Spleen (tissue), 11 donors: ENCODE measurements around the gene SCNM1. TPM values are rescaled to one million over a fixed set of nuclear protein-coding genes. Genes with fewer than 3 reads are reported as not detected.

ENCODE experiments used
- DNase-seq: peaks from one replicate; pipeline ENCODE4 v3.0.0-alpha.2; 2020
- H3K27ac ChIP-seq, 8 donors: fragments of 200-600 bp; sonication (generic) in 7 of 8; 1 replicate in 4 of 8; 2 replicates in 4 of 8; pipeline versions ENCODE4 v1.5.0 to v1.8.0; 2016 to 2021; ENCODE audit warnings: inconsistent platforms in 4 of 8, mild to moderate bottlenecking in 4 of 8, moderate library complexity in 1 of 8
- H3K27me3 ChIP-seq, 7 donors: fragments of 200-600 bp; sonication (generic) in 6 of 7; replicated peaks in 1 of 7; 1 replicate in 4 of 7; 2 replicates in 3 of 7; pipeline versions ENCODE4 v1.5.0 to v1.8.0; 2016 to 2021; ENCODE audit warnings: inconsistent platforms in 3 of 7, mild to moderate bottlenecking in 1 of 7
- H3K36me3 ChIP-seq, 6 donors: fragments of 200-600 bp; sonication (generic) in 5 of 6; 1 replicate in 4 of 6; 2 replicates in 2 of 6; pipeline versions ENCODE4 v1.5.0 to v1.8.0; 2016 to 2021; ENCODE audit warnings: inconsistent platforms in 2 of 6
- H3K4me1 ChIP-seq, 6 donors: fragments of 200-600 bp; sonication (generic) in 5 of 6; 1 replicate in 3 of 6; 2 replicates in 3 of 6; pipeline versions ENCODE4 v1.5.0 to v1.8.0; 2016 to 2021; ENCODE audit warnings: inconsistent platforms in 3 of 6
- H3K4me3 ChIP-seq, 8 donors: fragments of 200-600 bp; sonication (generic) in 7 of 8; 1 replicate in 4 of 8; 2 replicates in 4 of 8; pipeline versions ENCODE4 v1.5.0 to v1.8.0; 2016 to 2021; ENCODE audit warnings: inconsistent platforms in 4 of 8, mild to moderate bottlenecking in 4 of 8, moderate library complexity in 2 of 8
- H3K9me3 ChIP-seq, 8 donors: fragments of 200-600 bp; sonication (generic) in 7 of 8; 1 replicate in 4 of 8; 2 replicates in 4 of 8; pipeline versions ENCODE4 v1.5.0 to v1.8.0; 2016 to 2021; ENCODE audit warnings: inconsistent platforms in 4 of 8
- CTCF ChIP-seq, 11 experiments: fragments of 200-600 bp in 7 of 11; fragments of 450-650 bp in 4 of 11; sonication (generic) in 4 of 11; IDR thresholded peaks in 8 of 11; conservative IDR thresholded peaks in 3 of 11; 1 replicate in 7 of 11; 2 replicates in 4 of 11; pipeline versions ENCODE4 v1.4.0 to v1.8.0; 2016 to 2021; ENCODE audit warnings: antibody characterized with exemption in 11 of 11, inconsistent platforms in 4 of 11, mild to moderate bottlenecking in 1 of 11
- POLR2A ChIP-seq, 3 donors: fragments of 450-650 bp; IDR thresholded peaks; one replicate each; pipeline ENCODE4 v1.5.1; 2017; ENCODE audit warnings: antibody characterized with exemption in 3 of 3, mild to moderate bottlenecking in 1 of 3
- POLR2AphosphoS5 ChIP-seq, 3 donors: sonication (generic); formaldehyde crosslinking; IDR thresholded peaks; one replicate each; pipeline ENCODE4 v1.5.1; 2017; ENCODE audit warnings: antibody characterized with exemption in 3 of 3
- WGBS, 5 donors: extraction: QIAGEN DNeasy Blood & Tissue Kit in 3 of 5; methylation state at CpG; one replicate each; pipeline versions ENCODE4 v1.1.5 to v1.1.7; 2013 to 2018; 5-methylcytosine and 5-hydroxymethylcytosine counted together
- intact Hi-C: fragments of 100-400 bp; cut with DNase I; formaldehyde crosslinking; loops from one replicate; pipeline ENCODE4 v1.15.0; 2023; ENCODE audit warnings: low total_unique reads
- polyA plus RNA-seq, 3 donors: library from polyadenylated mRNA; stranded (reverse); fragments of 200-250 nt; gene quantifications; one replicate each; pipeline ENCODE4 v1.2.1, GENCODE V29; 2013
- total RNA-seq, 7 donors: library from RNA; depleted of rRNA in 3 of 7; stranded (reverse); fragments of >200 nt in 3 of 7; fragmentation: NEBNext Ultra II Directional in 4 of 7; extraction: Animal tissue kit (Norgen Biotek cat#: 25700) in 4 of 7; gene quantifications; one replicate each; pipeline versions ENCODE4 v1.1.0 to v1.2.1, GENCODE V29; 2016 to 2021
- donor health status: healthy with polysubstance abuse.
- donor health status: DM: no; HTN: no; CAD: no; lungs with moderate emphysema.
- donor health status: DM: no; HTN: no; CAD: no.
- donor health status: Bipolar disorder and iron deficiency.
- donor health status: healthy.
- donor health status: DM: no; HTN: no; CAD: no.
- donor health status: DM: yes; HTN: yes; CAD: no.

Gene SCNM1
- total and polyA plus RNA-seq, 10 donors: 36.2 to 96.2 (median 49.8) TPM

GRCh38 chr1:151130987-151131586 lies 34.9 kb upstream of the SCNM1 start:
- H3K36me3 ChIP-seq: no peaks in the 10 kb centered on the region
- no peaks in the 10 kb centered on the region for H3K9me3 ChIP-seq
- WGBS, 5 donors: 3 to 15% (median 5%) methylated on average over 20 to 45 of the region's 45 CpGs
- intact Hi-C loops: no loop called here
- H3K4me1 ChIP-seq: peaks cover 0 to 23% (median 15%) of the 10 kb centered on the region in 6 donors
- TF ChIP-seq POLR2AphosphoS5 (IDR thresholded peaks at IDR 0.05) (peak; percentile 45 to 76 (median 66)), CTCF (IDR thresholded peaks at IDR 0.05 in 8 of 11, conservative IDR thresholded peaks at IDR 0.05 in 3 of 11) (no peak)
- no peaks in the 10 kb centered on the region for H3K27me3 ChIP-seq
- peak overlapping the region; percentile 3 to 65 (median 37) for H3K4me3 ChIP-seq
- DNase-seq: peak; percentile 89
- peak overlapping the region in 5 of 8 donors; percentile 40 to 66 (median 59) for H3K27ac ChIP-seq

- intact Hi-C loops: no loop called here
- no peaks in the 10 kb centered on the region for H3K36me3 ChIP-seq
- H3K4me3 ChIP-seq: peak overlapping the region; percentile 3 to 65 (median 37)
- no peaks in the 10 kb centered on the region for H3K9me3 ChIP-seq
- TF ChIP-seq POLR2AphosphoS5 (IDR thresholded peaks at IDR 0.05) (no peak), CTCF (IDR thresholded peaks at IDR 0.05 in 8 of 11, conservative IDR thresholded peaks at IDR 0.05 in 3 of 11) (no peak), POLR2A (IDR thresholded peaks at IDR 0.05) (no peak)
- no peaks in the 10 kb centered on the region for H3K27me3 ChIP-seq
- 51 to 75% (median 61%) methylated on average over 33 to 39 of the region's 39 CpGs for WGBS, 5 donors
- DNase-seq: no peak
- H3K4me1 ChIP-seq: peaks cover 0 to 23% (median 15%) of the 10 kb centered on the region in 6 donors
- H3K27ac ChIP-seq: peak overlapping the region in 4 of 8 donors; percentile 40 to 66 (median 53)
These were observed 34.1 kb upstream of the SCNM1 start for GRCh38 chr1:151131701-151132334.

DNA sequence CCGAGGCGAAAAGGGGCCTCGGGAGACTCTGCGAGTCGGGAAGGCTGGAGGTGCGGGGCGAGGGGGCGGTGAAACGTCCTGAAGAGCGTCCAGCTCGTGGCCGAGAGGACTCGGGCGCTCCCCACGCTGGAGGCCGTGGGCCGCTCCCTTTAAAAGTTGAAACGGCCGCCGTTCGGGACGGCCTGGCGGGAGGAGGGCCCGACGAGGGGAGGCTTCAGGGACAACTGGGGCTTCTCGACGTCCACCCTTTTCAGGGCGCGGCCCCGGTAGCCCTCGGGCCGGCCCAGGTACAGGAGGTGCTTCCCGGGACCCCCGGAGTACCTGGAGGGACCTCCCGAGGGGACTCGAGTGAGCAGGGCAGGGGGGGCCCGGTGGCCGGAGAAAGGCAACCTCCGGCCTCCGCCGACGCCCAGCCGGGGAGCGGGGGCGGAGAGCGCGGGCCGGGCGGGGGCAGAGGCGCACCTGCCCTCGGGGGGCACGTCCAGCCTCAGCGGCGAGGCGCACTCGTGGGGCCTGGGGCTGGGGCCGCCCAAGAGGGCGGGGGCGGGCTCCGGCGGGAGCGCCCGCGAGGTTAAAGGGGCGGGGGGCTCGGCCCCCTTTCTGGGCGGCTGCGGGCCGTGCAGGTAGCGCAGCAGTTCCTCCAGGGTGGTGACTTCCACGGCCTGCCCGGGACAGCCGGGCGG lies 33.5 kb upstream of the SCNM1 start:
- Histone ChIP-seq H3K36me3 (no peaks in the 10 kb centered on the region), H3K4me3 (peak overlapping the region in 2 of 8 donors; percentile 41 to 65), H3K27me3 (no peaks in the 10 kb centered on the region), H3K4me1 (peaks cover 0 to 23% (median 15%) of the 10 kb centered on the region in 6 donors), H3K27ac (no peak overlapping the region), H3K9me3 (no peaks in the 10 kb centered on the region)
- intact Hi-C loops: no loop called here
- no peak for DNase-seq
- 72 to 91% (median 82%) methylated on average over 37 to 74 of the region's 74 CpGs for WGBS, 5 donors
- TF ChIP-seq POLR2A (IDR thresholded peaks at IDR 0.05) (no peak), CTCF (IDR thresholded peaks at IDR 0.05 in 8 of 11, conservative IDR thresholded peaks at IDR 0.05 in 3 of 11) (no peak), POLR2AphosphoS5 (IDR thresholded peaks at IDR 0.05) (no peak)
